ENCODE data around the gene PIK3C3.

GRCh38 chr18:41977233-41977632 lies 22.2 kb downstream of the PIK3C3 start:
- TF ChIP-seq YY1 (tag by site-specific recombination; IDR thresholded peaks at IDR 0.05) (no peak), ZNF791 (tag by site-specific recombination; IDR thresholded peaks at IDR 0.05) (no peak), ZNF292 (tag by site-specific recombination; IDR thresholded peaks at IDR 0.05; ENCODE audit: borderline replicate concordance, low read depth) (no peak), ZNF785 (tag by site-specific recombination; IDR thresholded peaks at IDR 0.05) (no peak), ZNF184 (tag by site-specific recombination; IDR thresholded peaks at IDR 0.05) (no peak), CTCF (tag by site-specific recombination; IDR thresholded peaks at IDR 0.05) (no peak), ZNF274 (IDR thresholded peaks at IDR 0.05; ENCODE audit: low read length) (no peak), ZNF274 (tag by site-specific recombination; IDR thresholded peaks at IDR 0.05; ENCODE audit: borderline replicate concordance) (no peak)
